ENCODE data around the gene ILK.
A peak's percentile ranks its signal among the peaks of the same experiment; 100 is the strongest.

DNA sequence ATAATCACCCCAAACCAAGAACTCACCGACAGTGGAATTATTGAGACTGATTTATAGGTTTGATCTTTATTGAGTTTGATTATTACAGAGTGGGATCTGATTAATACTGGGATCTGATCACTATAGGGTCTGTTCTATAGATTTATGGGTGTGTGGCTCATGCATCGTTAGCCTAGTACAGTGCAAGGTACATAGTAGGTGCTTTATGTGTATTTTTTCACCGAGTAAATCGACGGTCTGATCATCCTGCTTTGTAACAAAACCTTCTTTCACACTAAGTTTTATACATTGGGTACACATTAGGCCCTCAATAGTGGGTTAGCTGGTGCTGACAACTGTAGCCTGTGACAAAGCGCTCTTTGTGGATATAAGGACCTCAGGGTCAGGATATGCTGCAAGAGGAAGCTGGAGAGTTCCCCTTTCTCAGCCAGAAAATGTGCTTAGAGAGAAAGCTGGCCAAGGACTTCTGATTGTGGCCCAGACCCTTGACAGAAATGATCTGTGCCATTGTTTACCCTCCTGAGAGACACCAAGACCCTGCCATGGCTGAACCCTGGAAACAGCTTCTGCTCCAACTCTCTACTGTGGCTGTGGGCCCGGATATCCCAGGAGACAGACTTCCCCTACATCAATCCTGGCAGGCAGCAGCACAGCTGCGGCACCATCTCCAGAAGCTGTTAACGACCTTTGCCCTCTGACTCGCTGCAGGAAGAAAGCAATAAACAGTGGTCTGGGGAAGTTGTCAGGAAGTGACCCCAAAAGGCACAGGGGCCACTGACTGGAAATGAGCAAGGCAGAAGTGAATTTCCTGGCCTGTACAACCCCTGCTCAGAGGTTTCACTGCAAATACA is 31.7 kb downstream of the ILK start:
- TF ChIP-seq, protein P1, sequence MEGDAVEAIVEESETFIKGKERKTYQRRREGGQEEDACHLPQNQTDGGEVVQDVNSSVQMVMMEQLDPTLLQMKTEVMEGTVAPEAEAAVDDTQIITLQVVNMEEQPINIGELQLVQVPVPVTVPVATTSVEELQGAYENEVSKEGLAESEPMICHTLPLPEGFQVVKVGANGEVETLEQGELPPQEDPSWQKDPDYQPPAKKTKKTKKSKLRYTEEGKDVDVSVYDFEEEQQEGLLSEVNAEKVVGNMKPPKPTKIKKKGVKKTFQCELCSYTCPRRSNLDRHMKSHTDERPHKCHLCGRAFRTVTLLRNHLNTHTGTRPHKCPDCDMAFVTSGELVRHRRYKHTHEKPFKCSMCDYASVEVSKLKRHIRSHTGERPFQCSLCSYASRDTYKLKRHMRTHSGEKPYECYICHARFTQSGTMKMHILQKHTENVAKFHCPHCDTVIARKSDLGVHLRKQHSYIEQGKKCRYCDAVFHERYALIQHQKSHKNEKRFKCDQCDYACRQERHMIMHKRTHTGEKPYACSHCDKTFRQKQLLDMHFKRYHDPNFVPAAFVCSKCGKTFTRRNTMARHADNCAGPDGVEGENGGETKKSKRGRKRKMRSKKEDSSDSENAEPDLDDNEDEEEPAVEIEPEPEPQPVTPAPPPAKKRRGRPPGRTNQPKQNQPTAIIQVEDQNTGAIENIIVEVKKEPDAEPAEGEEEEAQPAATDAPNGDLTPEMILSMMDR (IDR thresholded peaks at IDR 0.05 in 8 of 11, conservative IDR thresholded peaks at IDR 0.05 in 3 of 11): no peak
- TF ChIP-seq POLR2A (IDR thresholded peaks at IDR 0.05) (no peak), POLR2AphosphoS5 (IDR thresholded peaks at IDR 0.05) (peak; percentile 14 to 88 (median 83))
